SK-N-SH (cell line): ENCODE data around the gene OST4. TPM values are rescaled to one million over a fixed set of nuclear protein-coding genes. Genes with fewer than 3 reads are reported as not detected.

Experiments
- CTCF ChIA-PET: fragments of 300-600, 350-600 bp; formaldehyde crosslinking; extraction: SDS; loops from one replicate; lab custom pipeline; 2021; lab: Yijun Ruan, JAX
- POLR2A ChIA-PET: fragments of 350-600 bp; sonication (Branson Sonifier 250); formaldehyde crosslinking; extraction: SDS; loops from one replicate; lab custom pipeline; 2020; ENCODE audit warnings: antibody characterized with exemption, inconsistent platforms; lab: Yijun Ruan, JAX
- DNase-seq: peaks from one replicate; pipeline ENCODE4 v3.0.0; 2012
- H2AFZ ChIP-seq: fragments of 200-600 bp; sonication (generic); 2 replicates; pipeline ENCODE4 v1.8.1; 2016; ENCODE audit warnings: antibody characterized with exemption, mild to moderate bottlenecking, low read depth
- H3F3A ChIP-seq: fragments of 200-600 bp; sonication (generic); replicated peaks from 2 replicates; pipeline ENCODE3; 2016; ENCODE audit warnings: antibody characterized with exemption, mild to moderate bottlenecking; ENCODE audit not compliant: insufficient read depth
- H3K27ac ChIP-seq, 2 experiments: fragments of 200-500 bp in 1 of 2; fragments of 200-600 bp in 1 of 2; sonication (Bioruptor generic) in 1 of 2; sonication (generic), shearing (Covaris generic) in 1 of 2; 2 replicates each; pipeline versions ENCODE4 v1.5.1 to v1.6.1; 2014 to 2016; ENCODE audit warnings: low read depth in 2 of 2, inconsistent platforms in 1 of 2, low read length in 1 of 2, mild to moderate bottlenecking in 1 of 2, mixed read lengths in 1 of 2
- H3K27me3 ChIP-seq: fragments of 200-600 bp; sonication (generic), shearing (Covaris generic); 2 replicates; pipeline ENCODE4 v1.6.1; 2016; ENCODE audit warnings: mixed run types; ENCODE audit not compliant: insufficient read depth
- H3K36me3 ChIP-seq, 2 experiments: fragments of 200-500 bp in 1 of 2; fragments of 200-600 bp in 1 of 2; sonication (Bioruptor generic) in 1 of 2; sonication (generic) in 1 of 2; replicated peaks in 1 of 2; 2 replicates each; pipeline versions ENCODE3 to v1.5.1; 2014 to 2016; ENCODE audit warnings: low read length in 1 of 2, mild to moderate bottlenecking in 1 of 2; ENCODE audit not compliant: insufficient read depth in 2 of 2, control insufficient read depth in 1 of 2
- H3K4me1 ChIP-seq, 2 experiments: fragments of 200-500 bp in 1 of 2; fragments of 200-600 bp in 1 of 2; sonication (Bioruptor generic) in 1 of 2; sonication (generic), shearing (Covaris generic) in 1 of 2; 2 replicates each; pipeline versions ENCODE4 v1.5.1 to v1.6.1; 2014 to 2016; ENCODE audit warnings: low read depth in 1 of 2, low read length in 1 of 2, mixed run types in 1 of 2; ENCODE audit not compliant: insufficient read depth in 2 of 2, control insufficient read depth in 1 of 2
- H3K4me2 ChIP-seq: fragments of 200-600 bp; sonication (generic), shearing (Covaris generic); 2 replicates; pipeline ENCODE4 v1.6.1; 2017; ENCODE audit warnings: mixed run types
- H3K4me3 ChIP-seq, 2 experiments: fragments of 200-500 bp in 1 of 2; fragments of 200-600 bp in 1 of 2; sonication (Bioruptor generic) in 1 of 2; sonication (generic), shearing (Covaris generic) in 1 of 2; 2 replicates each; pipeline versions ENCODE4 v1.5.1 to v1.8.1; 2014 to 2016; ENCODE audit warnings: low read depth in 2 of 2, inconsistent platforms in 1 of 2, low read length in 1 of 2, mild to moderate bottlenecking in 1 of 2, mixed read lengths in 1 of 2, moderate library complexity in 1 of 2
- H3K79me2 ChIP-seq: fragments of 200-600 bp; sonication (generic); 2 replicates; pipeline ENCODE4 v1.8.1; 2017; ENCODE audit warnings: mild to moderate bottlenecking; ENCODE audit not compliant: insufficient read depth
- H3K9ac ChIP-seq: fragments of 200-600 bp; sonication (generic); 2 replicates; pipeline ENCODE4 v1.6.1; 2017; ENCODE audit warnings: mixed run types
- H3K9me2 ChIP-seq: fragments of 200-600 bp; sonication (generic); 2 replicates; pipeline ENCODE4 v1.6.1; 2017; ENCODE audit warnings: mixed run types
- H3K9me3 ChIP-seq: fragments of 200-600 bp; sonication (generic); 2 replicates; pipeline ENCODE4 v1.6.1; 2017; ENCODE audit warnings: mixed run types, mild to moderate bottlenecking, moderate library complexity
- H4K20me1 ChIP-seq: fragments of 200-600 bp; sonication (generic); 2 replicates; pipeline ENCODE4 v1.6.1; 2017; ENCODE audit warnings: mild to moderate bottlenecking, mixed run types; ENCODE audit not compliant: insufficient read depth
- CHD2 ChIP-seq: fragments of 150-350 bp; IDR thresholded peaks from 2 replicates; pipeline ENCODE4 v1.6.1; 2018; ENCODE audit warnings: low read length; ENCODE audit not compliant: partially characterized antibody
- CTCF ChIP-seq: fragments of 200-600 bp; sonication (generic); IDR thresholded peaks from 2 replicates; pipeline ENCODE4 v1.6.1; 2017; ENCODE audit warnings: antibody characterized with exemption, mild to moderate bottlenecking, moderate library complexity
- JUND ChIP-seq: IDR thresholded peaks from 2 replicates; pipeline ENCODE4 v1.4.0; 2012
- MEF2A ChIP-seq: IDR thresholded peaks from 2 replicates; pipeline ENCODE4 v1.4.0; 2012; ENCODE audit warnings: low read depth, borderline replicate concordance
- NFIC ChIP-seq: IDR thresholded peaks from 2 replicates; pipeline ENCODE4 v1.4.0; 2012; ENCODE audit warnings: borderline replicate concordance
- POLR2AphosphoS5 ChIP-seq: IDR thresholded peaks from 2 replicates; pipeline ENCODE4 v1.6.1; 2012; ENCODE audit warnings: low read depth, low read length
- RXRA ChIP-seq: IDR thresholded peaks from 2 replicates; pipeline ENCODE4 v1.4.0; 2012; ENCODE audit warnings: low read depth, mild to moderate bottlenecking, borderline replicate concordance
- SMC3 ChIP-seq: IDR thresholded peaks from 2 replicates; pipeline ENCODE4 v1.6.1; 2012; ENCODE audit warnings: low read depth, low read length, improper control_type of control experiment
- YY1 ChIP-seq: IDR thresholded peaks from 2 replicates; pipeline ENCODE4 v1.4.0; 2012; ENCODE audit warnings: low read depth, mild to moderate bottlenecking
- WGBS: methylation state at CpG from one replicate; pipeline ENCODE4 v1.1.6; 2017; ENCODE audit warnings: low lambda C conversion rate; 5-methylcytosine and 5-hydroxymethylcytosine counted together
- polyA plus RNA-seq, 3 experiments: library from polyadenylated mRNA; depleted of rRNA; stranded (reverse); fragments of >200 nt; gene quantifications; 2 replicates each; pipeline ENCODE4 v1.2.3, GENCODE V29; 2012
- TF ChIP-seq, protein P1 (sequence below): IDR thresholded peaks from 2 replicates; pipeline ENCODE4; 2012
- TF ChIP-seq, protein P2 (sequence below): IDR thresholded peaks from 2 replicates; pipeline ENCODE4 v1.4.0; 2012; ENCODE audit warnings: low read depth, borderline replicate concordance
- TF ChIP-seq, protein P3 (sequence below): fragments of 150-350 bp; IDR thresholded peaks from 2 replicates; pipeline ENCODE4 v1.6.1; 2016; ENCODE audit warnings: mild to moderate bottlenecking, low read depth, low read length

The OST4 gene
- polyA plus RNA-seq, 1 of the 3 experiments (the other 2 are of a cell fraction): 1,851 TPM

DNA sequence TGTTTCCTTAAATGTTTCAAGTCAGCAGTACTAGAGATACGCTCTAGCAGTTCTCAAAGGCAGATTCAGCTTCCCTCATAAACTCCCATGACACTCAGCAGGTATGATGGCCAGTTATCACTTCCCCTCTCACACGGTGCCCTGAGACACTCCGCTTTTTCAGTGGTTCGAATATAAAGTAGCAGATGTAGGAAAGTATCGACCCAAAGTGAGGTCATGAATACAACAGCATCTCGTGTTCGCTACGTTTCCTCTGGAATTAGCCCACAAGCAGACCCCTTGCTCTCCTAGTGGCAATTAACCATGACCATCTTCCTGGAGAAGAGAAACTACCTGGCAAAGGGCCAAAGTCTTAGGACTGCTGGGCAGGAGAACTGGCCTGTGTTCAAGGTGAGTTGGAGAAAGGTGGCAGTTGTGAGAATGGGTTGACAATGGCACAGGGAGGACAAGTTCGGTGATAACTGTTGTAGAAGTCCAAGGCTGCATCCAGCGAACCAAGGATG, 29.2 kb downstream of the OST4 start:
- Histone ChIP-seq H3K79me2 (no peaks in the 10 kb centered on the region), H2AFZ (no peak overlapping the region), H3K9me3 (no peaks in the 10 kb centered on the region), H3K4me3 (no peak overlapping the region), H3K36me3 (peaks cover 7 to 57% of the 10 kb centered on the region in 2 experiments), H3F3A (peaks cover 15% of the 10 kb centered on the region), H3K9me2 (no peaks in the 10 kb centered on the region), H3K4me1 (peaks cover 0 to 7% of the 10 kb centered on the region in 2 experiments; a peak in 1 of 4 replicates), H3K4me2 (no peak overlapping the region), H3K27ac (no peak overlapping the region), H3K9ac (no peak overlapping the region), H4K20me1 (no peaks in the 10 kb centered on the region), H3K27me3 (no peaks in the 10 kb centered on the region)
- POLR2A ChIA-PET: interaction anchor here (1.4 to 1.5 kb wide), 2 partner anchors 9 to 10 kb away, joined by 4 to 6 read pairs; partner anchors contain the start of gene AGBL5
- DNase-seq: no peak
- CTCF ChIA-PET: interaction anchor here (1.0 to 2.2 kb wide), 3 partner anchors 8 to 81 kb away, joined by 3 to 9 read pairs (median 6); partner anchors contain the start of gene AGBL5
- peak; percentile 23; the same call in 1 of the 2 replicates for TF ChIP-seq NFIC
- peak; percentile 24; the same call in 1 of the 2 replicates for TF ChIP-seq POLR2AphosphoS5
- no peak for TF ChIP-seq SMC3
- WGBS: 87% methylated on average over 10 of the region's 10 CpGs

- Histone ChIP-seq H3K9ac (no peak overlapping the region), H3K9me3 (no peaks in the 10 kb centered on the region), H3K36me3 (peaks cover 9 to 62% of the 10 kb centered on the region in 2 experiments), H3K4me2 (no peak overlapping the region), H3K4me3 (no peak overlapping the region), H3K27me3 (no peaks in the 10 kb centered on the region), H3F3A (peaks cover 15% of the 10 kb centered on the region), H3K79me2 (no peaks in the 10 kb centered on the region; the same call in 1 of the 2 replicates), H3K4me1 (peaks cover 0 to 7% of the 10 kb centered on the region in 2 experiments; a peak in 1 of 4 replicates)
- CTCF ChIA-PET: interaction anchor here (1.3 to 2.2 kb wide), 3 partner anchors 9 to 80 kb away, joined by 4 to 9 read pairs (median 6); partner anchors contain the start of gene AGBL5
- WGBS: 90% methylated on average over 5 of the region's 5 CpGs
- TF ChIP-seq YY1 (no peak), MEF2A (no peak), POLR2AphosphoS5 (no peak), CHD2 (no peak), CTCF (no peak), JUND (no peak), RXRA (no peak), NFIC (no peak)
- TF ChIP-seq, protein P1, sequence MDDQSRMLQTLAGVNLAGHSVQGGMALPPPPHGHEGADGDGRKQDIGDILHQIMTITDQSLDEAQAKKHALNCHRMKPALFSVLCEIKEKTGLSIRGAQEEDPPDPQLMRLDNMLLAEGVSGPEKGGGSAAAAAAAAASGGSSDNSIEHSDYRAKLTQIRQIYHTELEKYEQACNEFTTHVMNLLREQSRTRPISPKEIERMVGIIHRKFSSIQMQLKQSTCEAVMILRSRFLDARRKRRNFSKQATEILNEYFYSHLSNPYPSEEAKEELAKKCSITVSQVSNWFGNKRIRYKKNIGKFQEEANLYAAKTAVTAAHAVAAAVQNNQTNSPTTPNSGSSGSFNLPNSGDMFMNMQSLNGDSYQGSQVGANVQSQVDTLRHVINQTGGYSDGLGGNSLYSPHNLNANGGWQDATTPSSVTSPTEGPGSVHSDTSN: no peak
- TF ChIP-seq, protein P2, sequence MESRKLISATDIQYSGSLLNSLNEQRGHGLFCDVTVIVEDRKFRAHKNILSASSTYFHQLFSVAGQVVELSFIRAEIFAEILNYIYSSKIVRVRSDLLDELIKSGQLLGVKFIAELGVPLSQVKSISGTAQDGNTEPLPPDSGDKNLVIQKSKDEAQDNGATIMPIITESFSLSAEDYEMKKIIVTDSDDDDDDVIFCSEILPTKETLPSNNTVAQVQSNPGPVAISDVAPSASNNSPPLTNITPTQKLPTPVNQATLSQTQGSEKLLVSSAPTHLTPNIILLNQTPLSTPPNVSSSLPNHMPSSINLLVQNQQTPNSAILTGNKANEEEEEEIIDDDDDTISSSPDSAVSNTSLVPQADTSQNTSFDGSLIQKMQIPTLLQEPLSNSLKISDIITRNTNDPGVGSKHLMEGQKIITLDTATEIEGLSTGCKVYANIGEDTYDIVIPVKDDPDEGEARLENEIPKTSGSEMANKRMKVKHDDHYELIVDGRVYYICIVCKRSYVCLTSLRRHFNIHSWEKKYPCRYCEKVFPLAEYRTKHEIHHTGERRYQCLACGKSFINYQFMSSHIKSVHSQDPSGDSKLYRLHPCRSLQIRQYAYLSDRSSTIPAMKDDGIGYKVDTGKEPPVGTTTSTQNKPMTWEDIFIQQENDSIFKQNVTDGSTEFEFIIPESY: no peak
- TF ChIP-seq, protein P3, sequence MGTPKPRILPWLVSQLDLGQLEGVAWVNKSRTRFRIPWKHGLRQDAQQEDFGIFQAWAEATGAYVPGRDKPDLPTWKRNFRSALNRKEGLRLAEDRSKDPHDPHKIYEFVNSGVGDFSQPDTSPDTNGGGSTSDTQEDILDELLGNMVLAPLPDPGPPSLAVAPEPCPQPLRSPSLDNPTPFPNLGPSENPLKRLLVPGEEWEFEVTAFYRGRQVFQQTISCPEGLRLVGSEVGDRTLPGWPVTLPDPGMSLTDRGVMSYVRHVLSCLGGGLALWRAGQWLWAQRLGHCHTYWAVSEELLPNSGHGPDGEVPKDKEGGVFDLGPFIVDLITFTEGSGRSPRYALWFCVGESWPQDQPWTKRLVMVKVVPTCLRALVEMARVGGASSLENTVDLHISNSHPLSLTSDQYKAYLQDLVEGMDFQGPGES: no peak
- TF ChIP-seq, all 33 proteins: peak for 0
- DNase-seq: no peak
- Histone ChIP-seq H3K9me2 (no peaks in the 10 kb centered on the region), H4K20me1 (no peaks in the 10 kb centered on the region), H2AFZ (no peak overlapping the region), H3K27ac (no peak overlapping the region)
- POLR2A ChIA-PET: no interaction called here
Measured at GRCh38 chr2:27041752-27042151, 29.7 kb downstream of the OST4 start.
